Thyroid gland (tissue), 4 donors: ENCODE measurements around the gene NALF2. TPM values are rescaled to one million over a fixed set of nuclear protein-coding genes. Genes with fewer than 3 reads are reported as not detected.

Source experiments
- DNase-seq, 2 donors: peaks; one replicate each; pipeline ENCODE4 v3.0.0-alpha.2; 2019
- H3K27ac ChIP-seq, 3 donors: fragments of 200-600 bp; sonication (generic); 1 replicate in 2 of 3; 2 replicates in 1 of 3; pipeline ENCODE4 v1.5.1; 2016 to 2019; ENCODE audit warnings: mild to moderate bottlenecking in 1 of 3, moderate library complexity in 1 of 3
- H3K27me3 ChIP-seq: fragments of 200-600 bp; sonication (generic); one replicate; pipeline ENCODE4 v1.5.1; 2019
- H3K36me3 ChIP-seq, 2 donors: fragments of 200-600 bp; sonication (generic); one replicate each; pipeline ENCODE4 v1.5.1; 2016 to 2019
- H3K4me1 ChIP-seq, 2 donors: fragments of 200-600 bp; sonication (generic); one replicate each; pipeline ENCODE4 v1.5.1; 2017 to 2019
- H3K4me3 ChIP-seq, 3 donors: fragments of 200-600 bp; sonication (generic); replicated peaks in 1 of 3; 1 replicate in 2 of 3; 2 replicates in 1 of 3; pipeline ENCODE4 v1.5.1; 2016; ENCODE audit warnings: mild to moderate bottlenecking in 1 of 3
- H3K9me3 ChIP-seq: fragments of 200-600 bp; sonication (generic); one replicate; pipeline ENCODE4 v1.5.1; 2017
- POLR2A ChIP-seq, 2 donors: fragments of 450-650 bp; IDR thresholded peaks; one replicate each; pipeline ENCODE4 v1.6.1; 2017; ENCODE audit warnings: antibody characterized with exemption in 2 of 2, mild to moderate bottlenecking in 2 of 2, moderate library complexity in 1 of 2
- WGBS, 2 donors: methylation state at CpG; one replicate each; pipeline ENCODE4 v1.1.5; 2017; 5-methylcytosine and 5-hydroxymethylcytosine counted together
- intact Hi-C: fragments of 100-400 bp; cut with DNase I; formaldehyde crosslinking; loops from one replicate; pipeline ENCODE4 v1.15.1; 2023
- total RNA-seq, 4 donors: library from RNA; depleted of rRNA; stranded (reverse); fragments of >200 nt; gene quantifications; one replicate each; pipeline ENCODE4 v1.2.3, GENCODE V29; 2016
- TF ChIP-seq, protein P1 (sequence below), 6 experiments: fragments of 200-600 bp in 3 of 6; fragments of 450-650 bp in 3 of 6; sonication (generic) in 3 of 6; IDR thresholded peaks; one replicate each; pipeline ENCODE4 v1.5.1; 2016 to 2019; ENCODE audit warnings: antibody characterized with exemption in 6 of 6, mild to moderate bottlenecking in 2 of 6, inconsistent platforms in 1 of 6, moderate library complexity in 1 of 6

The NALF2 gene
- total RNA-seq, 4 donors from 2014 or later, result 2.8 to 26.1 (median 19.5) TPM

DNA sequence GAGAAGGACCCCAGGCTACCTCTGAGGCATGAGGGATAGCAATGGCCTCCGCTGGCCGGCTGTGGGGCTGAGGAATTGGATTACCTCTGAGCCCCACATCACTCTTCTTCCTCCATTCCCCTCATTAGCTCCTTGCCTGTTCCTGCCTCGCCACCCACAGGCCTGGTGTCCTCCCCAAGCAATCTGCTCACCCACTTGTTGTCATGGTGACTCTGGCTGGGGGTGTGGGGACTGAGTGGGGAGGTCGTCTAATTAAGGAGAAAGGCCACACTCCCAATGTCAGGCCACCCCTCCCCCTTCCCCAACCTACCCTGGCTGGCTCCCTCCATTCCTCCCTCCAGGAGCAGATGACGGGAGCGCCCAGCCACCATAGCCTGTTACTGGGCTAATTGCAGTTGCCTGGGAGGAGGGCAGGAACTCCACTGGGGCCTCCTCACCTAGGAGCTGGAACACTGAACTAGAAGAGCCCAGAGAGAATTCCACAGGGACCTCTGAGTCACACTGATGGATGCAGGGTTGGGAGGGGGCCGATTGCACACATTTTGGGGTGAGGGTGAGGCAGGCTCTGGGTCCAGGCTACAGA lies 20.7 kb downstream of the NALF2 start:
- intact Hi-C loops, result no loop called here
- 78 to 93% methylated on average over 4 of the region's 7 CpGs for WGBS, 2 donors

DNA sequence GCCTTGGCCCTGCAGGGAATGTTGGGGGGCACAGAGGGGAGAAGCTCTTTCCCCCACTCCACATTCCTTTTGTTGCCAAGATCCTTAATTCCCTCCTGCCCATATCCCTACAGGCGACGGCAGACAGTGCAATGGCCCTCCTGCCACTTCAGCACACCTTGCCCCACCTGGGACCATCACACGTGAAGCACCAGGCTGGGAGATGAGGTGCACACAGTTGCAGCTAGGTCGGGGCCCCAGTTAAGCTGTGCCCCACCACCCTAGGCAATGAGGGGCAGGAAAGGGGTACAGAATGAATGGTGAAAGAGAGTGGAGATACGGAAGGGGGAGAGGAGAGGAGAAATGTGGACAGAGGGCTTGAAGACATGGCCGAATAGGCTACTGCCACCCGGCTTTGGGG lies 26.2 kb downstream of the NALF2 start:
- Histone ChIP-seq H3K36me3 (no peaks in the 10 kb centered on the region), H3K27me3 (no peaks in the 10 kb centered on the region), H3K4me3 (no peak overlapping the region), H3K9me3 (no peaks in the 10 kb centered on the region), H3K27ac (no peak overlapping the region), H3K4me1 (peaks cover 0 to 14% of the 10 kb centered on the region in 2 donors)
- intact Hi-C loops, result loop anchor here (10.0 kb wide), 1 partner anchor 564 kb away; no protein-coding TSS in a partner anchor
- 91 to 97% methylated on average over 5 to 7 of the region's 7 CpGs for WGBS, 2 donors
- TF ChIP-seq, protein P1, sequence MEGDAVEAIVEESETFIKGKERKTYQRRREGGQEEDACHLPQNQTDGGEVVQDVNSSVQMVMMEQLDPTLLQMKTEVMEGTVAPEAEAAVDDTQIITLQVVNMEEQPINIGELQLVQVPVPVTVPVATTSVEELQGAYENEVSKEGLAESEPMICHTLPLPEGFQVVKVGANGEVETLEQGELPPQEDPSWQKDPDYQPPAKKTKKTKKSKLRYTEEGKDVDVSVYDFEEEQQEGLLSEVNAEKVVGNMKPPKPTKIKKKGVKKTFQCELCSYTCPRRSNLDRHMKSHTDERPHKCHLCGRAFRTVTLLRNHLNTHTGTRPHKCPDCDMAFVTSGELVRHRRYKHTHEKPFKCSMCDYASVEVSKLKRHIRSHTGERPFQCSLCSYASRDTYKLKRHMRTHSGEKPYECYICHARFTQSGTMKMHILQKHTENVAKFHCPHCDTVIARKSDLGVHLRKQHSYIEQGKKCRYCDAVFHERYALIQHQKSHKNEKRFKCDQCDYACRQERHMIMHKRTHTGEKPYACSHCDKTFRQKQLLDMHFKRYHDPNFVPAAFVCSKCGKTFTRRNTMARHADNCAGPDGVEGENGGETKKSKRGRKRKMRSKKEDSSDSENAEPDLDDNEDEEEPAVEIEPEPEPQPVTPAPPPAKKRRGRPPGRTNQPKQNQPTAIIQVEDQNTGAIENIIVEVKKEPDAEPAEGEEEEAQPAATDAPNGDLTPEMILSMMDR (IDR thresholded peaks at IDR 0.05), result no peak
- no peak for TF ChIP-seq POLR2A (IDR thresholded peaks at IDR 0.05)
- no peak for DNase-seq

More for the DNA sequence above, 20.7 kb downstream of the NALF2 start:
- no peaks in the 10 kb centered on the region for H3K9me3 ChIP-seq
- DNase-seq, result no peak
- H3K4me1 ChIP-seq, result peaks cover 0 to 5% of the 10 kb centered on the region in 2 donors
- TF ChIP-seq, protein P1 (IDR thresholded peaks at IDR 0.05), result no peak
- TF ChIP-seq POLR2A (IDR thresholded peaks at IDR 0.05), result no peak
- no peaks in the 10 kb centered on the region for H3K36me3 ChIP-seq
- no peaks in the 10 kb centered on the region for H3K27me3 ChIP-seq
- no peak overlapping the region for H3K27ac ChIP-seq
- H3K4me3 ChIP-seq, result no peak overlapping the region

DNA sequence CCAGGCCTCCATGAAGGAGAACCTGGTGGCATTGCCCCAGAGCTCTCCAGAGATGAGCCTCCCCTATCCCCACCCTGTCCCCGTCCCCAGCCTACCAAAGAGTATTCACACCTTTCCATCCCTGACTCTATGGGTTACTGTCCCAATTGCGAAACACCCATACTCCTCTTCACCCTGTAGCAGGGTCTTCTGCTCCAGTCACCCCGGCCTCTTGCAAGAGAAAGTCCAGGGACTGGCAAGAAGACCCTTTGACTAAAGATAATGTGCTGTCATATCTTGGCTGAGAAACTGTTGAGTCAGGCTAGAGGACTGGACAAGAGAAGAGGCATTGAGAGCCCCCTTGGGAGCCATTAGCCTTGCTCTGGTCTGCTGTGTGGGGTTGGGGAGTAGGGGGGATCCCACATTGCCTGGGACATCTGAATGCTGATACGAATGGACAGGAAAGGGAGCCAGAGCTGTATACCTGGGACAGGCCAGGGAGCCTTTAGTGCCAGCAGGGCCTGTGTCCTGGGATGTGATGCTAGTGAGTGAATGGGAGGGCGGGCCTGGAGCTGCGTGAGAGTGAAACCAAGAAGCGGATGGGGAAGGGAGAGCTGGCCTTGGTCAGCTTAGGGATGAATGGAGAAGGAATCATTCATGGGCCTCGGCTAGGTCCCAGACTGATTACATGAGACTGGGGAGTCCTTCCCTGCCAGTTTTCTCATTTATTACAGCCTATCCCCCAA lies 27.1 kb downstream of the NALF2 start:
- H3K9me3 ChIP-seq, result no peaks in the 10 kb centered on the region
- TF ChIP-seq, protein P1 (IDR thresholded peaks at IDR 0.05), result no peak
- TF ChIP-seq POLR2A (IDR thresholded peaks at IDR 0.05), result no peak
- H3K27me3 ChIP-seq, result no peaks in the 10 kb centered on the region
- DNase-seq, result no peak
- intact Hi-C loops, result loop anchor here (10.0 kb wide), 1 partner anchor 564 kb away; no protein-coding TSS in a partner anchor
- 92 to 100% methylated on average over 7 to 8 of the region's 8 CpGs for WGBS, 2 donors
- no peak overlapping the region for H3K27ac ChIP-seq
- H3K4me3 ChIP-seq, result no peak overlapping the region
- H3K36me3 ChIP-seq, result no peaks in the 10 kb centered on the region
- H3K4me1 ChIP-seq, result peaks cover 0 to 19% of the 10 kb centered on the region in 2 donors

DNA sequence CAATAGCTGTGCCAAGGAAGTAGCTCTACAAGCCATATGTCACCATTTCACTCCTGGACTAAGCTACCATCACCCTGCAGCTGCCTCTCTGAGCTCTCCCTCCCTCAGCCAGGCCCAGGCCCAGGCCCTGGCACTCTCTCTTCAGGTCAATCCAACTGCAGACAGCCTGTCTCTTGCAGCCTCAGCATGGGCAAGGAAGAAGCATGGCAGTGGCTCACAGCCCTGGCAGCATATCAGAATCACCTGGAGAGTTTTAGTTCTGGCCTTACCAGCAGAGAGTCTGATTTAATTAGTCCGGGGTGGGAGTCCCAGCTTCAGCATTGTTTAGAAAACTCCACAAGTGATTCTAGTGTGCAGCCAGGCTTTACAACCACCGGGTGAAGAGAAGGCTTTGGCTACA lies 31.5 kb downstream of the NALF2 start:
- peak; percentile 81 to 84 for DNase-seq
- TF ChIP-seq, protein P1 (IDR thresholded peaks at IDR 0.05), result no peak
- no peak for TF ChIP-seq POLR2A (IDR thresholded peaks at IDR 0.05)
- peaks cover 0 to 50% of the 10 kb centered on the region in 2 donors for H3K4me1 ChIP-seq
- no peak overlapping the region for H3K27ac ChIP-seq
- no peaks in the 10 kb centered on the region for H3K36me3 ChIP-seq
- 19 to 28% methylated on average over 2 of the region's 2 CpGs for WGBS, 2 donors
- intact Hi-C loops, result loop anchor here (10.0 kb wide), 1 partner anchor 559 kb away; no protein-coding TSS in a partner anchor
- H3K4me3 ChIP-seq, result no peak overlapping the region
- no peaks in the 10 kb centered on the region for H3K9me3 ChIP-seq
- no peaks in the 10 kb centered on the region for H3K27me3 ChIP-seq
